ENCODE results near the gene MUC13.
"Not testable (repeated sequence)": the region's sequence is repeated elsewhere in the genome, so short reads cannot be mapped to it uniquely, and the experiment has no call there.

MUC13 gene

DNA sequence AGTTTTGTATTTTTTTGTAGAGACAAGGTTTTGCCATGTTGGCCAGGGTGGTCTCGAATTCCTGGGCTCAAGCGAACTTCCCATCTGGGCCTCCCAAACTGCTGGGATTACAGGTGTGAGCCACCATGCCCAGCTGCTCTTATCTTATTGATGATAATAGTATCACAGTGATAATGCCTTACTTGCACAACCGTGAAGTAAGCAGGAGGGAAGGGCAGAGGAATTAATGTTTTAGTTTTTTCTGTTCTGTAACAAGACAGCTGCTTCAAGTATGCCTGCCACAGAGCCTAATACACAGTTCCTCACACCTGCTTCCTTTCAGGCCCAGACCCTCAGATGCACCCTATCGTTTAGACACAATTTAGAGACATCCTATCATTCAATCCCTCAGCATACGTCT, 26.1 kb upstream of the MUC13 start:
- no peaks in the 10 kb centered on the region for H3K79me2 ChIP-seq (ENCODE audit: control insufficient read depth, insufficient read depth, low read length)
- no peak overlapping the region for H3K4me3 ChIP-seq (ENCODE audit: low read length)
- H4K8ac ChIP-seq (ENCODE audit: low read depth, low read length), result no peak overlapping the region

DNA sequence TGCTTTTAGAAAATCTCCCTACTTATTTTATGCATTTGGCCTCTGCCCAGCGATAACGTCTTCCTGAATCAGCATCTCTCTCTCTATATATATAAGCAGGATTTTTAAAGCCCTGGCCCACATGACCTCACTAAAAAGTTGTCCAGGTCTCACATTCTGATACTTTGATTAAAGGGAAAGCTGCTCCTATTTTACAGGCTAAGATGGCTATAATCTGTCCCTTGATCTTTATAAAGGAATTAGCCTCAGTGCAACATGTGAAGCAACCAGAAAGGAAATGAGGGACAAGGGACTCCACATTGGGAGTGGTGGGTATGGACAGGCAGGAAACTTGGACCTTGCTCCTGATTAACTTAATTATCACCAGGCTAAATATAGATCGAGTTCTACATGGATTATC, 25.6 kb upstream of the MUC13 start:
- H3K4me1 ChIP-seq (ENCODE audit: control insufficient read depth, low read depth, low read length), result no peaks in the 10 kb centered on the region
- H3K27ac ChIP-seq (ENCODE audit: low read depth, low read length), result no peak overlapping the region
- H2AK5ac ChIP-seq (ENCODE audit: low read length), result no peak overlapping the region
- H3K56ac ChIP-seq (ENCODE audit: low read length), result no peak overlapping the region
- no peak overlapping the region for H3K4me2 ChIP-seq (ENCODE audit: low read length)
- no peaks in the 10 kb centered on the region for H3K79me1 ChIP-seq (ENCODE audit: low read length)
- no peak for DNase-seq
- H4K5ac ChIP-seq (ENCODE audit: low read length), result no peak overlapping the region
- H3K36me3 ChIP-seq (ENCODE audit: control insufficient read depth, insufficient read depth, low read length), result no peaks in the 10 kb centered on the region
- H2BK120ac ChIP-seq (ENCODE audit: low read depth, low read length), result no peak overlapping the region
- no peak overlapping the region for H2BK5ac ChIP-seq (ENCODE audit: low read length)
- H3K23ac ChIP-seq (ENCODE audit: low read length), result no peak overlapping the region
- no peak overlapping the region for H2BK15ac ChIP-seq (replicated peaks; ENCODE audit: low read depth)
- H4K8ac ChIP-seq (ENCODE audit: low read depth, low read length), result no peak overlapping the region
- H3K79me2 ChIP-seq (ENCODE audit: control insufficient read depth, insufficient read depth, low read length), result no peaks in the 10 kb centered on the region
- no peak overlapping the region for H3K9ac ChIP-seq (ENCODE audit: low read length)
- no peak overlapping the region for H3K4ac ChIP-seq (ENCODE audit: low read depth, low read length)
- H3K27me3 ChIP-seq (ENCODE audit: insufficient read depth, low read length, poor library complexity), result no peaks in the 10 kb centered on the region
- H3K18ac ChIP-seq (ENCODE audit: low read length), result no peak overlapping the region
- WGBS (ENCODE audit: extremely low coverage, insufficient coverage, low lambda C conversion rate), result no CpG with 5 or more reads among the region's 3 CpGs
- no peak overlapping the region for H3K4me3 ChIP-seq (ENCODE audit: low read length)

More for the DNA sequence above, 26.1 kb upstream of the MUC13 start:
- Histone ChIP-seq H3K23ac (ENCODE audit: low read length) (no peak overlapping the region), H2BK120ac (ENCODE audit: low read depth, low read length) (no peak overlapping the region), H3K18ac (ENCODE audit: low read length) (no peak overlapping the region), H2AK5ac (ENCODE audit: low read length) (no peak overlapping the region), H3K27ac (ENCODE audit: low read depth, low read length) (no peak overlapping the region), H3K56ac (ENCODE audit: low read length) (no peak overlapping the region), H3K4me1 (ENCODE audit: control insufficient read depth, low read depth, low read length) (no peaks in the 10 kb centered on the region), H3K79me1 (ENCODE audit: low read length) (no peaks in the 10 kb centered on the region), H2BK15ac (replicated peaks; ENCODE audit: low read depth) (no peak overlapping the region), H3K27me3 (ENCODE audit: insufficient read depth, low read length, poor library complexity) (no peaks in the 10 kb centered on the region), H2BK5ac (ENCODE audit: low read length) (no peak overlapping the region), H3K9ac (ENCODE audit: low read length) (no peak overlapping the region), H3K36me3 (ENCODE audit: control insufficient read depth, insufficient read depth, low read length) (no peaks in the 10 kb centered on the region), H3K4me2 (ENCODE audit: low read length) (no peak overlapping the region), H4K5ac (ENCODE audit: low read length) (no peak overlapping the region), H3K4ac (ENCODE audit: low read depth, low read length) (no peak overlapping the region)
- no peak for DNase-seq
- no CpG with 5 or more reads among the region's 5 CpGs for WGBS (ENCODE audit: extremely low coverage, insufficient coverage, low lambda C conversion rate)

DNA sequence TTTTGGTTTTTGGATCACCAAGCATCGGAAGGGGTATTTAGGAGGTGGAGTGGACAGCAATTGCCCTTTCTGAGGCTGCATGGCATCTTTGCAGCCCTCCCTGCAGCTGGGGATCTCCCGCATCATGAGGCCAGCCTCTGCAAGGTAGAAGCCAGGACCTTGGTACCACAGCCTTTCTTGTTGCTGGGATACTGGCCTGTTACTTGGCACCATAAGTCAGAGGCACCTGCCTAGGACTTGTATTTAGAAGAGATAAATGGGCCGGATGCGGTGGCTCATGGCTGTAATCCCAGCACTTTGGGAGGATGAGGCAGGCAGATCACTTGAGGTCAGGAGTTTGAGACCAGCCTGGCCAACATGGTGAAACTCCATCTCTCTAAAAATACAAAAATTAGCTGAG, 23.4 kb upstream of the MUC13 start:
- not testable (repeated sequence) for H3K4ac ChIP-seq (ENCODE audit: low read depth, low read length); H2BK15ac ChIP-seq (replicated peaks; ENCODE audit: low read depth); H3K36me3 ChIP-seq (ENCODE audit: control insufficient read depth, insufficient read depth, low read length); H3K79me1 ChIP-seq (ENCODE audit: low read length); H4K5ac ChIP-seq (ENCODE audit: low read length); H3K18ac ChIP-seq (ENCODE audit: low read length); H4K8ac ChIP-seq (ENCODE audit: low read depth, low read length); H3K79me2 ChIP-seq (ENCODE audit: control insufficient read depth, insufficient read depth, low read length); H2AK5ac ChIP-seq (ENCODE audit: low read length); H2BK120ac ChIP-seq (ENCODE audit: low read depth, low read length); H3K23ac ChIP-seq (ENCODE audit: low read length); H3K4me2 ChIP-seq (ENCODE audit: low read length); H3K56ac ChIP-seq (ENCODE audit: low read length); H3K4me1 ChIP-seq (ENCODE audit: control insufficient read depth, low read depth, low read length); DNase-seq; H3K27ac ChIP-seq (ENCODE audit: low read depth, low read length); H3K27me3 ChIP-seq (ENCODE audit: insufficient read depth, low read length, poor library complexity); H2BK5ac ChIP-seq (ENCODE audit: low read length); H3K4me3 ChIP-seq (ENCODE audit: low read length); H3K9ac ChIP-seq (ENCODE audit: low read length)
- no CpG with 5 or more reads among the region's 4 CpGs for WGBS (ENCODE audit: extremely low coverage, insufficient coverage, low lambda C conversion rate)

DNA sequence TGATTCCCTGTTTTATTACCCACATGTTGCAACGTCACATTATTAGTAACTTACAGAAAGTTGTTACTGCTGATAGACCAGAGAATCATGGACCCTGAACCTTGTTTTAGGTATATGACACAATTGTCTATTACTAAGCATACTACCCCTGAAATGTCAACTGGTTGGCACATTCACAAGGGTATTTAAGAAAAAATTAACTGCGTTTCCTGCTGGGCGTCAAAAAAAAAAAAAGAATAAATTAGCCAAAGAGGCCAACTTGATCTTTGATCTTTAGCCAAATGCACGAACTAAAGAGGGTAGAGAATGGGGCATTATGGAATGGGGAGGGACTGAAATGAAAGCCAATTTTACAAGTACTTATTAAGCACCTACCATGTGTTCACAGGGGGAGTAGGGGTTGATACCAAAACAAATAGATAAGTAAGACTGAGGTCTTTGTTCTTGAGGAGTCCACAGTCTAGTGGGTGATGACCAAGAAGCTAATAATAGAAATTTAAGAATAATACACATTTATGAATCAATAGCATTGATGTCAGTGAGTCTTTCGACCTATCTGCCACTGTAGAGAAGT, 17.8 kb upstream of the MUC13 start:
- no peak overlapping the region for H3K27ac ChIP-seq (ENCODE audit: low read depth, low read length)
- no peak overlapping the region for H2AK5ac ChIP-seq (ENCODE audit: low read length)
- DNase-seq, result no peak

DNA sequence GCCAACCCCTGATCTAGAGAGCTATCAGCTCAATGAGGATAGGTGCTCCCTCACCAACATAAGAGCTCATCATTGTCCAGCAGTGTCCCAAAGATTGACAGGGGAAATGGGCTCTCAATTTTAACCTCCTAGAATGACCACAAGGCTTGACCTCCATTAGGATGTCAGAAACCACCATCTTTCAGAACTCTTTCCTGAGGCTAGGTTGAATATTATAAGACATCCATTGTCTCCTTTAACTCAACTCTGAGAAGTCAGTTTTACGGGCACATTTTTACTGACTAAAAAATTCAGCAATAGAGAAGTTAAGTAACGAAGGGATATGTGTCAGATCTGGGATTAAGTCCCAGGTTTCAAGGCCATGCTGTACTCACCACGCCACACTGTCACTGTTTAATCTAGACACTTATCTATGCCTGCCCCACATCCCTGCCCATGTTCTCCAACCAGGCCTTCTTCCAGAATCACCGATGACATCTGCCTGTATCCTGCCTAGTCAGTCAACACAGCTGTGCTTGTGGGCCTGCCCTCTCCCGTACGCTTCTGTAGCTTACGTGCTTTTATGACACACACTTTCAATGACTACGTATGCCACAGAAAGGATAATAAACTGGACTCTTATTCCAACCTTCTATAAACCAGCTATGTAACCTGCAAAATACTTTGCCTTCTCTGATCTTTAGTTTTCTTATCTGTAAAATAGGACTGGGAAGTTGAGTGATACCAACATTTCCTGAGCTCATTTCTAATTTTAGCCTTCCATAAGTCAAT, 17.1 kb upstream of the MUC13 start:
- no peak overlapping the region for H3K4me2 ChIP-seq (ENCODE audit: low read length)
- H3K56ac ChIP-seq (ENCODE audit: low read length), result no peak overlapping the region
- no peak overlapping the region for H3K27ac ChIP-seq (ENCODE audit: low read depth, low read length)
- no peaks in the 10 kb centered on the region for H3K36me3 ChIP-seq (ENCODE audit: control insufficient read depth, insufficient read depth, low read length)
- no peaks in the 10 kb centered on the region for H3K79me1 ChIP-seq (ENCODE audit: low read length)
- no peak overlapping the region for H3K9ac ChIP-seq (ENCODE audit: low read length)
- no peak overlapping the region for H2BK15ac ChIP-seq (replicated peaks; ENCODE audit: low read depth)
- no peak overlapping the region for H4K8ac ChIP-seq (ENCODE audit: low read depth, low read length)
- H3K27me3 ChIP-seq (ENCODE audit: insufficient read depth, low read length, poor library complexity), result no peaks in the 10 kb centered on the region
- no peak overlapping the region for H2BK120ac ChIP-seq (ENCODE audit: low read depth, low read length)
- no peaks in the 10 kb centered on the region for H3K4me1 ChIP-seq (ENCODE audit: control insufficient read depth, low read depth, low read length)
- no peak overlapping the region for H3K18ac ChIP-seq (ENCODE audit: low read length)
- no peaks in the 10 kb centered on the region for H3K79me2 ChIP-seq (ENCODE audit: control insufficient read depth, insufficient read depth, low read length)
- DNase-seq, result no peak
- H3K23ac ChIP-seq (ENCODE audit: low read length), result no peak overlapping the region
- H3K4me3 ChIP-seq (ENCODE audit: low read length), result no peak overlapping the region
- H4K5ac ChIP-seq (ENCODE audit: low read length), result no peak overlapping the region
- no peak overlapping the region for H3K4ac ChIP-seq (ENCODE audit: low read depth, low read length)
- no CpG with 5 or more reads among the region's 8 CpGs for WGBS (ENCODE audit: extremely low coverage, insufficient coverage, low lambda C conversion rate)
- H2BK5ac ChIP-seq (ENCODE audit: low read length), result no peak overlapping the region
- no peak overlapping the region for H2AK5ac ChIP-seq (ENCODE audit: low read length)

More for the DNA sequence above, 17.8 kb upstream of the MUC13 start:
- Histone ChIP-seq H3K4me3 (ENCODE audit: low read length) (no peak overlapping the region), H3K4me1 (ENCODE audit: control insufficient read depth, low read depth, low read length) (no peaks in the 10 kb centered on the region), H2BK120ac (ENCODE audit: low read depth, low read length) (no peak overlapping the region), H3K18ac (ENCODE audit: low read length) (no peak overlapping the region), H3K23ac (ENCODE audit: low read length) (no peak overlapping the region), H3K27me3 (ENCODE audit: insufficient read depth, low read length, poor library complexity) (no peaks in the 10 kb centered on the region), H2BK15ac (replicated peaks; ENCODE audit: low read depth) (no peak overlapping the region), H3K4ac (ENCODE audit: low read depth, low read length) (no peak overlapping the region), H3K79me2 (ENCODE audit: control insufficient read depth, insufficient read depth, low read length) (no peaks in the 10 kb centered on the region), H4K8ac (ENCODE audit: low read depth, low read length) (no peak overlapping the region), H3K79me1 (ENCODE audit: low read length) (no peaks in the 10 kb centered on the region), H3K9ac (ENCODE audit: low read length) (no peak overlapping the region), H3K56ac (ENCODE audit: low read length) (no peak overlapping the region), H4K5ac (ENCODE audit: low read length) (no peak overlapping the region), H2BK5ac (ENCODE audit: low read length) (no peak overlapping the region), H3K4me2 (ENCODE audit: low read length) (no peak overlapping the region), H3K36me3 (ENCODE audit: control insufficient read depth, insufficient read depth, low read length) (no peaks in the 10 kb centered on the region)
- WGBS (ENCODE audit: extremely low coverage, insufficient coverage, low lambda C conversion rate), result no CpG with 5 or more reads among the region's 5 CpGs

DNA sequence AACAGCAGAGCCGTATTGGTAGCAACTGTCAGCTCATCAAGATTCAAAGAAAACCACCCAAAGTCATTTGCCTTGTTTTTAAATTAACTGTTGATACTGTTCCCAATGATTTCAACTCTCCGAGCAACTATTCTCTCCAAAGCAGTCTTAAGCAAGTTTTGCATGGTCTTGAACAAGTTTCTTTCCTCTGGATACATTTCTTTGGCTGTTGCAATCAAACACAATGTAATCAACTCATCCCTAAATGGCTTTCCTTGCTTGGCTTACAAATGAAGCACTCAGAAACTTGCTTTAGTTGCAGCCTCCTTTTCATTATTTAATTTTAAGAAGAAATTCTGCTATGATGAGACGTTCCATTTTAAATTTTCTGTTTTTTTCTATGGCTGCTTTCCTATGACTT, 15.5 kb upstream of the MUC13 start:
- Histone ChIP-seq H3K4me3 (ENCODE audit: low read length) (no peak overlapping the region), H2BK120ac (ENCODE audit: low read depth, low read length) (no peak overlapping the region), H2BK5ac (ENCODE audit: low read length) (no peak overlapping the region), H3K4ac (ENCODE audit: low read depth, low read length) (no peak overlapping the region), H3K56ac (ENCODE audit: low read length) (no peak overlapping the region), H3K9ac (ENCODE audit: low read length) (no peak overlapping the region), H3K36me3 (ENCODE audit: control insufficient read depth, insufficient read depth, low read length) (no peaks in the 10 kb centered on the region), H4K5ac (ENCODE audit: low read length) (no peak overlapping the region), H3K4me2 (ENCODE audit: low read length) (no peak overlapping the region), H4K8ac (ENCODE audit: low read depth, low read length) (no peak overlapping the region), H2BK15ac (replicated peaks; ENCODE audit: low read depth) (no peak overlapping the region), H3K27ac (ENCODE audit: low read depth, low read length) (no peak overlapping the region), H3K79me2 (ENCODE audit: control insufficient read depth, insufficient read depth, low read length) (no peaks in the 10 kb centered on the region), H3K79me1 (ENCODE audit: low read length) (no peaks in the 10 kb centered on the region), H3K18ac (ENCODE audit: low read length) (no peak overlapping the region), H2AK5ac (ENCODE audit: low read length) (no peak overlapping the region), H3K23ac (ENCODE audit: low read length) (no peak overlapping the region), H3K27me3 (ENCODE audit: insufficient read depth, low read length, poor library complexity) (no peaks in the 10 kb centered on the region), H3K4me1 (ENCODE audit: control insufficient read depth, low read depth, low read length) (no peaks in the 10 kb centered on the region)
- no peak for DNase-seq
- no CpG with 5 or more reads among the region's 3 CpGs for WGBS (ENCODE audit: extremely low coverage, insufficient coverage, low lambda C conversion rate)
